CD8-positive, alpha-beta memory T cell (primary cell): ENCODE results near the gene WIPF2. TPM values are rescaled to one million over a fixed set of nuclear protein-coding genes. Genes with fewer than 3 reads are reported as not detected.
"Not testable (repeated sequence)": the region's sequence is repeated elsewhere in the genome, so short reads cannot be mapped to it uniquely, and the experiment has no call there.

Experiments
- CTCF ChIA-PET: fragments of 350-600 bp; sonication (Branson Sonifier 250); formaldehyde crosslinking; loops from one replicate; lab custom pipeline; 2021; ENCODE audit warnings: antibody characterized with exemption; lab: Charles Lee
- POLR2A ChIA-PET: fragments of 350-600 bp; sonication (Branson Sonifier 250); formaldehyde crosslinking; loops from one replicate; lab custom pipeline; 2021; ENCODE audit warnings: antibody characterized with exemption; lab: Charles Lee
- DNase-seq, 5 donors: peaks; one replicate each; pipeline versions ENCODE4 v3.0.0 to v3.0.0-alpha.2; 2020 to 2022; ENCODE audit warnings: mixed read lengths in 1 of 5
- H3K27ac ChIP-seq: one replicate; pipeline ENCODE4 v1.7.0; 2013; ENCODE audit warnings: low read depth, mild to moderate bottlenecking, low read length, moderate library complexity
- H3K27me3 ChIP-seq: 2 replicates; pipeline ENCODE4 v1.7.0; 2013; ENCODE audit warnings: low read length, mild to moderate bottlenecking; ENCODE audit not compliant: insufficient read depth, poor library complexity, severe bottlenecking
- H3K36me3 ChIP-seq: 2 replicates; pipeline ENCODE4 v1.7.0; 2013; ENCODE audit warnings: mild to moderate bottlenecking, low read length, moderate library complexity; ENCODE audit not compliant: insufficient read depth
- H3K4me1 ChIP-seq: 2 replicates; pipeline ENCODE4 v1.7.0; 2013; ENCODE audit warnings: mild to moderate bottlenecking, low read length, moderate library complexity; ENCODE audit not compliant: insufficient read depth
- H3K4me3 ChIP-seq: 2 replicates; pipeline ENCODE4 v1.7.0; 2013; ENCODE audit warnings: mild to moderate bottlenecking, low read length
- H3K9me3 ChIP-seq: 2 replicates; pipeline ENCODE4 v1.7.0; 2013; ENCODE audit warnings: mild to moderate bottlenecking, low read length
- H3K27ac Mint-ChIP-seq, 8 donors: one replicate each; pipeline ENCODE4 v1.8.0; 2020 to 2021; ENCODE audit warnings: mixed read lengths in 8 of 8, mild to moderate bottlenecking in 6 of 8, inconsistent platforms in 3 of 8, moderate library complexity in 3 of 8
- H3K27me3 Mint-ChIP-seq, 2 donors: one replicate each; pipeline ENCODE4 v1.8.0; 2020 to 2021; ENCODE audit warnings: mixed read lengths in 2 of 2, mild to moderate bottlenecking in 1 of 2, moderate library complexity in 1 of 2
- H3K36me3 Mint-ChIP-seq, 3 donors: one replicate each; pipeline ENCODE4 v1.8.0; 2020 to 2021; ENCODE audit warnings: mixed read lengths in 3 of 3, inconsistent platforms in 1 of 3, mild to moderate bottlenecking in 1 of 3
- H3K4me1 Mint-ChIP-seq, 3 donors: one replicate each; pipeline ENCODE4 v1.8.0; 2020 to 2021; ENCODE audit warnings: mixed read lengths in 3 of 3, inconsistent platforms in 1 of 3, mild to moderate bottlenecking in 1 of 3
- H3K4me3 Mint-ChIP-seq, 7 donors: one replicate each; pipeline ENCODE4 v1.8.0; 2020 to 2021; ENCODE audit warnings: mixed read lengths in 7 of 7, mild to moderate bottlenecking in 6 of 7, moderate library complexity in 4 of 7, inconsistent platforms in 2 of 7
- H3K9me3 Mint-ChIP-seq, 5 donors: one replicate each; pipeline ENCODE4 v1.8.0; 2020 to 2022; ENCODE audit warnings: mixed read lengths in 5 of 5, mild to moderate bottlenecking in 3 of 5, moderate library complexity in 2 of 5, inconsistent platforms in 1 of 5
- polyA plus RNA-seq: library from polyadenylated mRNA; unstranded; fragments of 300-500 nt; fragmentation: Illumina TruSeq; gene quantifications from one replicate; pipeline ENCODE4 v1.2.3, GENCODE V29; 2021
- total RNA-seq, 2 experiments: library from RNA; stranded (reverse); gene quantifications; one replicate each; pipeline ENCODE4 v1.2.3, GENCODE V29; 2021

Gene WIPF2
- total and polyA plus RNA-seq, 3 experiments from 2014 or later = 14.6 to 24.7 (median 24.5) TPM

DNA sequence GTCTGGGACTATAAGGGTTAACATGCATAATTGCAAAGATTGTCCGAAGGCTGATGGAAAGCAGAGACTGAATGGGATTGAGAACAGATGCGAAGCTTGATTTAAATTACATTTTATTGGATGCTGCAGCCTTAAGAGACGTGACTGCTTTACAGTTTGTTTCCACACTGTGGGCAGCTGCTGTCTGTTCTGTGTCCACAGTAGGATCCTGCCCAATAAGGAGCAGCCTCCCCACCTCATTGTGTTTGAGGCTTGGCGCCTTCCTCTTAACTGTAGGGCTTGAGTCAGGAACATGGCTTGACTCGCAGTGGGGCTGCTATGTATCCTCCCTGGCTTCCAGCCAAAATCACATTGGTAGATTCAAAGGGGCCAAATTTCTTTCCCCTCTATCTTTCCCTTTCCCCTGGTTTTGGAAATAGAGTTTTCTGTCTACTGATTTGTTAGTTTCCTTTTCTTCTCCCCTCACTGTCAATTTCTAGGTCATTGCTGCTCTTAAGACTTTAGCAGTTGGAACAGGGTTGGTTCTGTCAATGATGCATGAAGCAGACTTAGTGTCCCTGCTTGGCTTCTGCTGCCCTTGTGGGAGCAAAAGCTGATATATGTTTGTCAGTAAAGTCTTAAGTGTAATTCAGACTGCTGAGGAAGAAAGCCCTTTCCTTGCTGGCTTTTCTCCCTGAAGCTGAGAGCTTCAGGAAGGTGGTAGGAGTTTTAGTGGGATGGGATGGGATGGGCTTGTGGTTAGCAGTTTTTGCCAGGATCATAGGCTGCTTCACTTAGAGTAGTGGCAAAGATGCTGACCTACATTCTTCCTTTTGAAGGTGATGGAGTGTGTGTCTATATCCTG lies 84.8 kb downstream of the WIPF2 start:
- no peaks in the 10 kb centered on the region for H3K36me3 Mint-ChIP-seq
- Histone ChIP-seq H3K9me3 (no peaks in the 10 kb centered on the region), H3K4me3 (no peak overlapping the region), H3K27ac (no peak overlapping the region), H3K4me1 (peaks cover 37% of the 10 kb centered on the region), H3K36me3 (no peaks in the 10 kb centered on the region), H3K27me3 (no peaks in the 10 kb centered on the region)
- peaks cover 11 to 17% (median 16%) of the 10 kb centered on the region in 3 donors for H3K4me1 Mint-ChIP-seq
- no peaks in the 10 kb centered on the region for H3K27me3 Mint-ChIP-seq
- ChIA-PET CTCF (interaction anchor here (0.9 to 17.8 kb wide), 18 partner anchors 8 to 236 kb away, joined by 3 to 365 read pairs (median 6); no protein-coding TSS in a partner anchor), POLR2A (interaction anchor here (0.8 to 1.4 kb wide), 3 partner anchors 18 to 52 kb away, joined by 3 to 5 read pairs (median 3); no protein-coding TSS in a partner anchor)
- no peak for DNase-seq
- H3K27ac Mint-ChIP-seq = peak overlapping the region in 4 of 8 donors; percentile 8 to 41 (median 21)
- H3K9me3 Mint-ChIP-seq = no peaks in the 10 kb centered on the region
- no peak overlapping the region for H3K4me3 Mint-ChIP-seq

DNA sequence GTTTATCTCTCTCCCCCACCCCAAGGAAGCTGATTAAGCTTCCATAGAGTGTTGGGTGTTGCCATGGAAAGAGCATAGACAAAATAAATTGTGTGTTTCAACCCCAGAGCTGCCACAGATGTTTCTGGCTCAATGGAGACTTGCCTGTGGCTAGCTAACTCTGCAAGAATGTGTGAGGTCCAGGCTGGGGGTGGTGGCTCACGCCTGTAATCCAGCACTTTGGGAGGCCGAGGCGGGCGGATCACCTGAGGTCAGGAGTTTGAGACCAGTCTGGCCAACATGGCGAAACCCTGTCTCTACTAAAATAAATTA lies 85.4 kb downstream of the WIPF2 start:
- H3K36me3 Mint-ChIP-seq, H3K27ac ChIP-seq, POLR2A ChIA-PET, H3K4me3 ChIP-seq, H3K9me3 ChIP-seq, H3K36me3 ChIP-seq, DNase-seq, H3K9me3 Mint-ChIP-seq, H3K4me3 Mint-ChIP-seq, H3K27me3 ChIP-seq, H3K27me3 Mint-ChIP-seq: not testable (repeated sequence)
- CTCF ChIA-PET = interaction anchor here (0.9 to 17.8 kb wide), 8 partner anchors 12 to 89 kb away, joined by 3 to 365 read pairs (median 9); no protein-coding TSS in a partner anchor
- peaks cover 11 to 17% (median 16%) of the 10 kb centered on the region in 3 donors for H3K4me1 Mint-ChIP-seq
- H3K27ac Mint-ChIP-seq = peak overlapping the region in 2 of 8 donors; percentile 16 to 26
- H3K4me1 ChIP-seq = peaks cover 43% of the 10 kb centered on the region

GRCh38 chr17:40304866-40305265 lies 85.8 kb downstream of the WIPF2 start:
- ChIA-PET CTCF (interaction anchor here (0.9 to 17.8 kb wide), 7 partner anchors 12 to 88 kb away, joined by 3 to 365 read pairs (median 8); no protein-coding TSS in a partner anchor), POLR2A (interaction anchor here (0.7 kb wide), 1 partner anchor 11 kb away, joined by 6 read pairs; no protein-coding TSS in a partner anchor)
- H3K4me1 Mint-ChIP-seq = peaks cover 11 to 17% (median 16%) of the 10 kb centered on the region in 3 donors
- H3K27ac ChIP-seq, H3K36me3 Mint-ChIP-seq, H3K4me3 ChIP-seq, H3K4me3 Mint-ChIP-seq, H3K36me3 ChIP-seq, H3K9me3 Mint-ChIP-seq, H3K27ac Mint-ChIP-seq, DNase-seq, H3K9me3 ChIP-seq, H3K27me3 ChIP-seq, H3K27me3 Mint-ChIP-seq: not testable (repeated sequence)
- H3K4me1 ChIP-seq = peaks cover 46% of the 10 kb centered on the region

GRCh38 chr17:40306395-40306794 lies 87.3 kb downstream of the WIPF2 start:
- Mint-ChIP-seq H3K27me3 (no peaks in the 10 kb centered on the region), H3K27ac (peak overlapping the region in 3 of 8 donors; percentile 38 to 66 (median 63)), H3K9me3 (no peaks in the 10 kb centered on the region), H3K4me1 (peaks cover 11 to 17% (median 16%) of the 10 kb centered on the region in 3 donors), H3K36me3 (no peaks in the 10 kb centered on the region), H3K4me3 (peak overlapping the region in 1 of 7 donors; percentile 4)
- ChIA-PET CTCF (interaction anchor here (1.2 to 17.8 kb wide), 4 partner anchors 10 to 50 kb away, joined by 4 to 365 read pairs (median 45); no protein-coding TSS in a partner anchor), POLR2A (interaction anchor here (0.8 to 4.1 kb wide), 3 partner anchors 11 to 48 kb away, joined by 3 to 30 read pairs (median 4); no protein-coding TSS in a partner anchor)
- H3K36me3 ChIP-seq = no peaks in the 10 kb centered on the region
- peaks cover 62% of the 10 kb centered on the region for H3K4me1 ChIP-seq
- no peak overlapping the region for H3K4me3 ChIP-seq
- no peak for DNase-seq
- no peaks in the 10 kb centered on the region for H3K9me3 ChIP-seq
- no peak overlapping the region for H3K27ac ChIP-seq
- no peaks in the 10 kb centered on the region for H3K27me3 ChIP-seq

DNA sequence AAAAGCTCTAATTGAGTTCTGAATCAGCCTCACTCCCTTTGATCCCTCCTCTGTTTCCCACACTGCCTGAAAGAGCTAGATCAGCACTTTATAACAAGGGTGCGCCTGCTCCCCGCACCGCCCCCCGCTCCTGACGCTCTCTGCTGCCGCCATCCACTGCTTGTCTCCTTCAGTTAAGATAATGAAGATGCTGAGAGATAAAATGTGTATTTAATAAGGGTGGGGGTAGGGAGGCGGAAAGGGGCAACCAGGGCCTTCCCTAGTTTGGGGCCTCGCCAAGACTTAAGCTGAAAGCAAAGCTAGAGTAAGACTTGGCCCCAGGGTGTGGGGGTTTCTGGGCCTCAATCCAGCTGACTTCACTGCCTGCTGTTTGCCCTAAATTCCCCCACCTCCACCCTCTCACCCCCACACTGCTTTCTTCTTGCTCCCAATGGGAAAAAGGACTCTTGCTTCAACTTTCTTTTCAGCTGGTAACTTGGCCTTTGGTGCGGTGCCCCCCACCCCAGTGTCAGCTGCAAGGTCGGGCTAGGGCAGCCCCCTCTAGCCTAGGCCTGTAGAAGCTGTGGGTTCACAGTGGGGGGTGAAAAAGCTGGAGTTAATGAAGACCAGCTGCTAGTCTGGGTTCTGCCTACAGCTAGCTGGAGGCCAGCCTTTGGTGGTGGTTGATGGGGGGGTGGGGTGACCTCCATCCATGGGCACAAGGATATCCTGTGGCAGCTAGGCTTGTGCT lies 88.1 kb downstream of the WIPF2 start:
- Histone ChIP-seq H3K36me3 (no peaks in the 10 kb centered on the region), H3K27ac (peak overlapping the region; percentile 3), H3K27me3 (no peaks in the 10 kb centered on the region), H3K4me3 (no peak overlapping the region), H3K9me3 (no peaks in the 10 kb centered on the region), H3K4me1 (peaks cover 69% of the 10 kb centered on the region)
- no peak overlapping the region for H3K27ac Mint-ChIP-seq
- ChIA-PET POLR2A (interaction anchor here (0.8 to 4.1 kb wide), 4 partner anchors 10 to 48 kb away, joined by 3 to 30 read pairs (median 4); no protein-coding TSS in a partner anchor), CTCF (interaction anchor here (0.6 to 17.8 kb wide), 13 partner anchors 10 to 554 kb away, joined by 3 to 365 read pairs (median 4); no protein-coding TSS in a partner anchor)
- H3K27me3 Mint-ChIP-seq = no peaks in the 10 kb centered on the region
- H3K4me3 Mint-ChIP-seq = no peak overlapping the region
- peaks cover 11 to 17% (median 16%) of the 10 kb centered on the region in 3 donors for H3K4me1 Mint-ChIP-seq
- DNase-seq = no peak
- H3K9me3 Mint-ChIP-seq = no peaks in the 10 kb centered on the region
- H3K36me3 Mint-ChIP-seq = no peaks in the 10 kb centered on the region

DNA sequence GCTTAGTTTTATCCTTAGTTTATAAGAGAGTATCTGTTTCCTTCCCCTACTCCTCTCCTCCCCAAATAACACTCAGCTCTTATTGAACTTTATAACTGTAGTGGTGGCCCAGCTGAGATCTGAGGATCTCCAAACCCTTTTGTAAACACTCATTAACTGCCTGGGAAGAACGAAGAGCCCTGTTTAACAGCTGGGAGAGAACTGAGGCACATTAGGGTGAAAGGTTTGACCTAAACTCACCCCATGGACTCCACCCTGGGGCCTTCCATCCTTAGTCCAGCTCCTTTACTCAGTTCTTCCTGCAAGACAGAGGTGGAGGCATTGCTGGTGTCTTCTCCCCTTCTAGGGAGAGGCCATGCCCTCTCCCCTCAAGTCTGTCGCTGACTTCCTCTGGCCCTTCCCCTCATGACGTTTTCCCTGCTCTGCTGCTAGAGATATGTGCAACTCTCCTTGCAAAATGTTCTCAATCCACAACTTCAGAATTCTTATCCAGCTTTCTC lies 88.7 kb downstream of the WIPF2 start:
- no peaks in the 10 kb centered on the region for H3K9me3 ChIP-seq
- no peak overlapping the region for H3K27ac Mint-ChIP-seq
- H3K4me1 ChIP-seq = peaks cover 70% of the 10 kb centered on the region
- H3K36me3 ChIP-seq = no peaks in the 10 kb centered on the region
- H3K27ac ChIP-seq = peak overlapping the region; percentile 3
- no peak overlapping the region for H3K4me3 Mint-ChIP-seq
- ChIA-PET CTCF (interaction anchor here (1.0 to 17.8 kb wide), 10 partner anchors 9 to 106 kb away, joined by 3 to 365 read pairs (median 4); no protein-coding TSS in a partner anchor), POLR2A (interaction anchor here (0.6 to 4.1 kb wide), 4 partner anchors 9 to 18 kb away, joined by 3 to 30 read pairs (median 3); no protein-coding TSS in a partner anchor)
- no peaks in the 10 kb centered on the region for H3K9me3 Mint-ChIP-seq
- DNase-seq = no peak
- H3K4me1 Mint-ChIP-seq = peaks cover 12 to 17% (median 16%) of the 10 kb centered on the region in 3 donors
- H3K27me3 ChIP-seq = no peaks in the 10 kb centered on the region
- H3K27me3 Mint-ChIP-seq = no peaks in the 10 kb centered on the region
- H3K36me3 Mint-ChIP-seq = no peaks in the 10 kb centered on the region
- H3K4me3 ChIP-seq = no peak overlapping the region
